GM10248 (cell line): ENCODE data around the gene IQCH.

ENCODE experiments used
- CTCF ChIA-PET: fragments of 300-600 bp; sonication (Branson Sonifier 250); formaldehyde crosslinking; extraction: SDS; loops from one replicate; lab custom pipeline; 2021; ENCODE audit warnings: antibody characterized with exemption; lab: Yijun Ruan, JAX
- POLR2A ChIA-PET: fragments of 350-650 bp; sonication (Branson Sonifier 250); formaldehyde crosslinking; extraction: SDS; loops from one replicate; lab custom pipeline; 2020; ENCODE audit warnings: antibody characterized with exemption; lab: Yijun Ruan, JAX
- DNase-seq: peaks from one replicate; pipeline ENCODE4 v3.0.0; 2012; ENCODE audit errors: extremely low spot score
- CTCF ChIP-seq: IDR thresholded peaks from 2 replicates; pipeline ENCODE4 v1.5.1; 2012; ENCODE audit warnings: mild to moderate bottlenecking, low read depth; ENCODE audit errors: extremely low read depth, missing control alignments, control extremely low read depth

Gene IQCH

DNA sequence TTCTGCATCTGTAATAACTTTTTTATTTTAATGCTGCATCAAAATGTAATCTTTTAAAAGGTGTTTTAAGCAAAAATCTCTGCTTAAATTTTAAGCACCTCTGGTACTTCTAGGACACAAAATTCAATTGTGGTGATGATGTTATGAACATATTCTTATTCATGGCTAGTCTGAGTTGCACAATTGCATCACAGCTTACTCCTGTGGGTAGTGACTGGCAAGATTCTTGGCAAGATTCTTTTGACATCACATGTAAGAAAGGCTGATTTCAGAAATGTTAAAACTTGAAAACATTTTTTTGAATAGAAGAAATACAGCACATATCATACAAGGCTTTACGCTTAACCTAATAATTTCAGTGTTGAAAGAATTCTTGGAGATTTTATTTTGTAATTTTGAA is 35.7 kb downstream of the IQCH start:
- ChIA-PET CTCF (no interaction called here), POLR2A (no interaction called here)
- no peak for TF ChIP-seq CTCF
- DNase-seq: no peak

DNA sequence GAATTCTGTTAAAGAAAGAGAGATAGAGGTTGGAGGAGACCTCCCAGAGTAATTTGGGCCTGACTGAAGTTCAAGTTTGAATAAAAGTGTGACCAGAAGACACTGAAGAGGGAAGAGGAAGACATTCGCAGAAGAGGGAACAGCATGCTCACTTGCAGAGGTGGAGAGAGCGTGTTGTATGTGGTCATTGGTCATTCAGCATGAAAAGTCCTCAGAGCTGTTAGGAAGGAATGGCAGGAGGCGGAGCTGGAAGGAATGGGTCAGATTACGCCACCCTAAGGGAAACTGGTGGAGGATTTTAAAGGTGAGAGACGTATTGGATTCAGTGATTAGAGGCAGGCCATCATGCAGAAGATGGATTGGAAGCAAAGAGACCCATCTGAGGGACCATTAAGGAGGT is 41.6 kb downstream of the IQCH start:
- POLR2A ChIA-PET: no interaction called here
- CTCF ChIA-PET: interaction anchor here (0.9 to 1.7 kb wide), 3 partner anchors 8 to 350 kb away, joined by 3 to 5 read pairs (median 3); no protein-coding TSS in a partner anchor
- DNase-seq: no peak
- TF ChIP-seq CTCF: no peak

GRCh38 chr15:67296684-67297083 is 42.1 kb downstream of the IQCH start:
- no peak for DNase-seq
- POLR2A ChIA-PET: no interaction called here
- TF ChIP-seq CTCF: no peak
- CTCF ChIA-PET: interaction anchor here (0.9 to 1.7 kb wide), 3 partner anchors 9 to 350 kb away, joined by 3 to 5 read pairs (median 3); no protein-coding TSS in a partner anchor

GRCh38 chr15:67300266-67301025 is 45.9 kb downstream of the IQCH start:
- ChIA-PET POLR2A (interaction anchor here (0.6 kb wide), 1 partner anchor 123 kb away, joined by 9 read pairs; no protein-coding TSS in a partner anchor), CTCF (interaction anchor here (1.2 to 7.4 kb wide), 2 partner anchors 354 to 357 kb away, joined by 3 to 65 read pairs; no protein-coding TSS in a partner anchor)
- no peak for TF ChIP-seq CTCF
- no peak for DNase-seq

DNA sequence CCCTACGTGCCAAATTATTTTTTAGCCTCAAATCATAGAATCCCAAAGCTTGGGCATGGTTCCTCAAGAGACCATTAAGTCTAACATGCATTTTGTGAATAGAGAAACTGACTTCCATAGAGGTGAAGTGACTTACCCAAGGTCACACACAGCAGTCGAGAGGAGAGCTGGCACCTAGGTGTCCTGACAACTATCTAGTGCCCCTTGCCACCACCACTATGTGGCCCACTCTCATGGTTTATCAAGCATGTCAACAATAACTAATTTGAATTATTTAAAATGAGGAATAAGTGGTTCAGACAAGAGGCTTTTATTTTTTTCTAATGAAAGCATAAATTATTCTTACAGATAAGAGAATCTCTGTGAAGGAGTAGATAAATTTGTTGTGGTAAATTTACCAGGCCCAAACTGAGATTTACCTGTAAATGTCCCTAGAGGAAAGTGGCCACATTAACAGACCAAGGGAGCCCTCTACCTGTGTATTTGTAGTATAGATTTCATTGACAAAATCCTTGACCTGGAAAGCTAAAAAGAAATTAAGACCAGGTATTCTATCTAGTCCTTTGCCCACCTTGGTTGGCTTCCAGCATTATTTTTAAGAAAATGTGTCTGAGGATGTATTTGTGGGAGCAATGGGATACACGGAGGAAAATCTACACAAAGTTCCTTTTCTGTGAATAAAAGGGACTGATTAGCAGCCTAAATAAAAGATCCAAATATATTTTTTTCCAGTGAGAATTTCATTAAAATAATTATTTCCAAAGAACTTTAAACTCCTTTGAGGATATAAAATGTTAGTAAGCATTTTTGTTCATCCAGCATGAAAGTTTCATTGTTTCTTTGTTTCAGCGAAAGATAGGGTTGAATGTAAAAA is 49.1 kb downstream of the IQCH start:
- DNase-seq: peak; percentile 30
- CTCF ChIA-PET: interaction anchor here (1.0 to 7.4 kb wide), 19 partner anchors 8 to 399 kb away, joined by 3 to 65 read pairs (median 4); no protein-coding TSS in a partner anchor
- TF ChIP-seq CTCF: peak; percentile 54
- POLR2A ChIA-PET: no interaction called here

DNA sequence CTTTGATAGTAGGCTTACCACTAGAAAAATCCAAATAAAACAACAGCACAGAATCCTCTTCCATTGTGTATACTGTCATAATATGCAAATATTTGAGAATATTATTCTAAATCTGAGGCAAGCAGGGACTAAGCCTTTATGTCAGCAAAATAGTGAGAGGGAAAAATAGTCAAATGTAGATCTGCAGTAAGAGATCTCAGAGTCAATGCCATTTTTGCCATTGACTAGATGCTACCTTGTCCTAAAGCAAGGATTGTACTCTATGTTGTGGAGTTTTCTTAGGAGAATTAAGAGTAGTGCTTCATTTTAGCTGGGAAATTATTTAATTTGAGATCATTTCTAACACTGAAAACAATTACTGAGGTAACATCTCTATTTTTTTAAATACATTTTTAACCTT is 50.2 kb downstream of the IQCH start:
- CTCF ChIA-PET: interaction anchor here (1.0 to 7.4 kb wide), 15 partner anchors 10 to 401 kb away, joined by 3 to 65 read pairs (median 5); no protein-coding TSS in a partner anchor

More for the DNA sequence above, 50.2 kb downstream of the IQCH start:
- no peak for DNase-seq
- TF ChIP-seq CTCF: no peak
- POLR2A ChIA-PET: no interaction called here
